ENCODE measurements around the gene RCCD1. TPM values are rescaled to one million over a fixed set of nuclear protein-coding genes. Genes with fewer than 3 reads are reported as not detected.
"Not testable (repeated sequence)": the region's sequence is repeated elsewhere in the genome, so short reads cannot be mapped to it uniquely, and the experiment has no call there.

The RCCD1 gene
- total RNA-seq, 1 experiment from 2014 or later, result 51.5 TPM

DNA sequence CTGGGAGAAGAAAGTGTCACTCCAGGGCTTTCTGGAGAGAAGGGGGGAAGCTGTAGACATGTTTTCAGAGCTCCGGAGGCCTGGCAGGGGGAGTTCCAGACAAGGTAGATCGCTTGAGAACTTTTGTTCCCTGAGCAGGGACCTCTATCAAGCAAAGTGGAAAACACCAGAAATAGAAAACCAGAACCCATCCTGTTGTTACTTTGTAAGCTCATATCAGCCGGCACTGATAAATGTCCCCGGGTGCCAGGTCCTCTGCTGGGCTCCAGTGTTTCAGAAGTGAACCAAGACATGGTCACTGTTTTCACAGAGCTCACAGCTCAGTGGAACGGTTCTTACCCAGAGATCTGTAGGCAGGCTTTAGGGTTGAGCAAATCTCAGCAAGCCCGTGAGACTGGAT is 35.8 kb upstream of the RCCD1 start:
- no peak overlapping the region for H3K27ac ChIP-seq
- H3K79me2 ChIP-seq (ENCODE audit: low read depth), result no peaks in the 10 kb centered on the region
- BruUV-seq (replicated peaks), result no TSS peak
- no peak overlapping the region for H3K4me3 ChIP-seq
- ChIA-PET CTCF (interaction anchor here (0.6 to 0.7 kb wide), 2 partner anchors 9 to 11 kb away, joined by 3 to 7 read pairs; no protein-coding TSS in a partner anchor), POLR2A (ENCODE audit: unreplicated experiment) (no interaction called here)
- intact Hi-C loops (cut with micrococcal nuclease; ENCODE audit: unreplicated experiment), result no loop called here
- no peaks in the 10 kb centered on the region for H3K9me2 ChIP-seq (ENCODE audit: insufficient read depth)
- H3K9me3 ChIP-seq (ENCODE audit: insufficient read depth, low read depth), result no peaks in the 10 kb centered on the region
- no peaks in the 10 kb centered on the region for H3F3A ChIP-seq (ENCODE audit: insufficient read depth, low read depth)
- no peaks in the 10 kb centered on the region for H3K27me3 ChIP-seq (ENCODE audit: insufficient read depth, low read depth)
- no peak for TF ChIP-seq EZH2 (IDR thresholded peaks at IDR 0.05; ENCODE audit: low read depth)
- TF ChIP-seq, protein P1, sequence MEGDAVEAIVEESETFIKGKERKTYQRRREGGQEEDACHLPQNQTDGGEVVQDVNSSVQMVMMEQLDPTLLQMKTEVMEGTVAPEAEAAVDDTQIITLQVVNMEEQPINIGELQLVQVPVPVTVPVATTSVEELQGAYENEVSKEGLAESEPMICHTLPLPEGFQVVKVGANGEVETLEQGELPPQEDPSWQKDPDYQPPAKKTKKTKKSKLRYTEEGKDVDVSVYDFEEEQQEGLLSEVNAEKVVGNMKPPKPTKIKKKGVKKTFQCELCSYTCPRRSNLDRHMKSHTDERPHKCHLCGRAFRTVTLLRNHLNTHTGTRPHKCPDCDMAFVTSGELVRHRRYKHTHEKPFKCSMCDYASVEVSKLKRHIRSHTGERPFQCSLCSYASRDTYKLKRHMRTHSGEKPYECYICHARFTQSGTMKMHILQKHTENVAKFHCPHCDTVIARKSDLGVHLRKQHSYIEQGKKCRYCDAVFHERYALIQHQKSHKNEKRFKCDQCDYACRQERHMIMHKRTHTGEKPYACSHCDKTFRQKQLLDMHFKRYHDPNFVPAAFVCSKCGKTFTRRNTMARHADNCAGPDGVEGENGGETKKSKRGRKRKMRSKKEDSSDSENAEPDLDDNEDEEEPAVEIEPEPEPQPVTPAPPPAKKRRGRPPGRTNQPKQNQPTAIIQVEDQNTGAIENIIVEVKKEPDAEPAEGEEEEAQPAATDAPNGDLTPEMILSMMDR (conservative IDR thresholded peaks at IDR 0.05), result no peak
- no peaks in the 10 kb centered on the region for H3K4me1 ChIP-seq (replicated peaks; ENCODE audit: insufficient read depth)
- H3K36me3 ChIP-seq (ENCODE audit: low read depth), result no peaks in the 10 kb centered on the region
- H2AFZ ChIP-seq, result no peak overlapping the region
- H4K20me1 ChIP-seq (ENCODE audit: insufficient read depth), result no peaks in the 10 kb centered on the region
- H3K4me2 ChIP-seq, result no peak overlapping the region
- DNase-seq, result no peak

DNA sequence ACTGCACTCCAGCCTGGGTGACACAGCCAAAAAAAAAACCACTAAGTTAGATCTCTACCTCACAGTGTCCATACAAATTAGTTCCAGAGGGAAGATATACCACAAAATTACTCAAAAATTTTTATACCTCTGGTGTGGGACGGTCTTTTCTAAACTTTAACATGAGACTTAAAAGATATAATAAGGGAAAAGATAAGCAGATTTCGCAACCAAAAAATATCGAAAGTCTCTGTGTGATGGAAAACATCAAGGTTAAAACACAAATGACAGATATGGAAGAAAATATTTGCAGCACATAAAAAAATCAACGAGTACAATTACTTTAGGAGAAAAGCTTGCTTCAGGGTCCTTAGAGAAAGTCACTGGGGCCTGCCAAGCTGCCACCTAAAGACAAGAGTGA is 32.8 kb upstream of the RCCD1 start:
- no TSS peak for BruUV-seq (replicated peaks)
- POLR2A ChIA-PET (ENCODE audit: unreplicated experiment), result no interaction called here
- Histone ChIP-seq H3K36me3 (ENCODE audit: low read depth) (no peaks in the 10 kb centered on the region), H3K4me3 (no peak overlapping the region), H3K9me2 (ENCODE audit: insufficient read depth) (no peaks in the 10 kb centered on the region), H3K27ac (no peak overlapping the region), H3K79me2 (ENCODE audit: low read depth) (no peaks in the 10 kb centered on the region), H4K20me1 (ENCODE audit: insufficient read depth) (no peaks in the 10 kb centered on the region), H3K27me3 (ENCODE audit: insufficient read depth, low read depth) (no peaks in the 10 kb centered on the region), H2AFZ (no peak overlapping the region), H3F3A (ENCODE audit: insufficient read depth, low read depth) (no peaks in the 10 kb centered on the region), H3K4me1 (replicated peaks; ENCODE audit: insufficient read depth) (no peaks in the 10 kb centered on the region), H3K4me2 (no peak overlapping the region), H3K9me3 (ENCODE audit: insufficient read depth, low read depth) (no peaks in the 10 kb centered on the region)
- TF ChIP-seq, protein P1 (conservative IDR thresholded peaks at IDR 0.05), result no peak
- no peak for TF ChIP-seq EZH2 (IDR thresholded peaks at IDR 0.05; ENCODE audit: low read depth)
- CTCF ChIA-PET, result interaction anchor here (0.7 kb wide), 1 partner anchor 10 kb away, joined by 3 read pairs; no protein-coding TSS in a partner anchor
- no peak for DNase-seq
- intact Hi-C loops (cut with micrococcal nuclease; ENCODE audit: unreplicated experiment), result no loop called here

DNA sequence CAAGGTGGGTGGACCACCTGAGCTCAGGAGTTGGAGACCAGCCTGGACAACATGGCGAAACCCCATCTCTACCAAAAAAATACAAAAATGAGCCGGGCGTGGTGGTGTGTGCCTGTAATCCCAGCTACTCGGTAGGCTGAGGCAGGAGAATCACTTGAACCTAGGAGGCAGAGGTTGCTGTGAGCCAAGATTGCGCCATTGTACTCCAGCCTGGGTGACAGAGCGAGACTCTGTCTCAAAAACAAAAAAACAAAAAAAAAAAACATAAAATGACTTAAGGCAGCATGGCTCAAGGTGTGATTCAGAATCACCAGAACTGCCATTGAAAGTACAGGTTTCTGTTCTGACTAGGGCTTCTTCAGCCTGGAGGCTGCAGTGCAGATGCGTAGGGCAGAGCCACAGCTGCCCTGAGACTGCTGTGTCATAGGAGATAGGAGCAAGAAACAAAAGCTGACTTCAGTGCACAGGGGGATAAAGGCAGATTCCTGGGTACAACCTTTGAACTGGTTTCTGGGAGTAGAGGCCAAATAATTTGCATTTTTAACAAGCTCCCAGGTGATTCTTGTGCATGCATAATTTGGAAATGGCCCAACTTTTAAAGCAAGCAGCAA is 31.9 kb upstream of the RCCD1 start:
- H3K79me2 ChIP-seq (ENCODE audit: low read depth); H3K4me2 ChIP-seq; BruUV-seq (replicated peaks); H3K9me3 ChIP-seq (ENCODE audit: insufficient read depth, low read depth); H3K4me3 ChIP-seq; DNase-seq; H2AFZ ChIP-seq; H4K20me1 ChIP-seq (ENCODE audit: insufficient read depth); H3K4me1 ChIP-seq (replicated peaks; ENCODE audit: insufficient read depth); H3K36me3 ChIP-seq (ENCODE audit: low read depth); H3K9me2 ChIP-seq (ENCODE audit: insufficient read depth); H3K27ac ChIP-seq; H3K27me3 ChIP-seq (ENCODE audit: insufficient read depth, low read depth); CTCF ChIA-PET; intact Hi-C loops (cut with micrococcal nuclease; ENCODE audit: unreplicated experiment); POLR2A ChIA-PET (ENCODE audit: unreplicated experiment); H3F3A ChIP-seq (ENCODE audit: insufficient read depth, low read depth): not testable (repeated sequence)

DNA sequence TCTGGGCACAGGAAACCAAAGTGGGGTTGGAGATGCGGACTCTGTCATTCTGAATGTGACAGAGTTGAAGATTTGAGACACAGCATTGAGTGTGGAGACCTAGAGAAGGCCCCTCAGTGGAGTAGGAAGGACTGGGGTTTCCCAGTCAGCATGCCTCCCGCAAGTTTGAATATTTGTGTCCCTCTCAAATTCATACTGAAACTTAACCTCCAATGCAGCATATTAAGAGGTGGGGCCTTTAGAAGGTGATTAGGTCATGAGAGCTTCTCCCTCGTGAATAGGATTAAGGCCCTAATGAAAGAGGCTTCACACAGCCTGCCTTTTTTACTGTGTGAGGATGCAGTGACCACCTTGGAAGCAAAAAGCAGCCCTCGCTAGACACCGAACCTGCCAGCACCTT is 30.3 kb upstream of the RCCD1 start:
- TF ChIP-seq, protein P1 (conservative IDR thresholded peaks at IDR 0.05), result no peak
- no peak for TF ChIP-seq EZH2 (IDR thresholded peaks at IDR 0.05; ENCODE audit: low read depth)

DNA sequence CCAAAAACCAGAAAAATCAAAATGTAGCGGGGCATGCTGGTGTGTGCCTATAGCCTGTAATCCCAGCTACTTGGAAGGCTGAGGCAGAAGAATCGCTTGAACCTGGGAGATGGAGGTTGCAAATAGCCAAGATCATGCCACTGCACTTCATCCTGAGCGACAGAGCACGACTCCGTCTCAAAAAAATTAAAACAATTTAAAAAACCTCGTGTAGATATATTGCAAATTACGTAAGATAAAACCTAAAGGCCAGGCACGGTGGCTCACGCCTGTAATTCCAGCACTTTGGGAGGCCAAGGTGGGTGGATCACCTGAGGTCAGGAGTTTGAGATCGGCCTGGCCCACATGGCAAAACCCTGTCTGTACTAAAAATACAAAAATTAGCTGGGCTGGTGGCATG is 27.9 kb upstream of the RCCD1 start:
- H3K27ac ChIP-seq; H3K4me3 ChIP-seq; H3K27me3 ChIP-seq (ENCODE audit: insufficient read depth, low read depth); H3K36me3 ChIP-seq (ENCODE audit: low read depth); POLR2A ChIA-PET (ENCODE audit: unreplicated experiment); H3K4me2 ChIP-seq; BruUV-seq (replicated peaks); H4K20me1 ChIP-seq (ENCODE audit: insufficient read depth); DNase-seq; intact Hi-C loops (cut with micrococcal nuclease; ENCODE audit: unreplicated experiment); H2AFZ ChIP-seq; H3F3A ChIP-seq (ENCODE audit: insufficient read depth, low read depth); H3K79me2 ChIP-seq (ENCODE audit: low read depth); H3K9me2 ChIP-seq (ENCODE audit: insufficient read depth); H3K9me3 ChIP-seq (ENCODE audit: insufficient read depth, low read depth): not testable (repeated sequence)
- peaks cover 25% of the 10 kb centered on the region for H3K4me1 ChIP-seq (replicated peaks; ENCODE audit: insufficient read depth)
- CTCF ChIA-PET, result interaction anchor here (0.6 to 0.7 kb wide), 2 partner anchors 27 to 278 kb away, joined by 3 read pairs; no protein-coding TSS in a partner anchor

More for the DNA sequence above, 30.3 kb upstream of the RCCD1 start:
- Histone ChIP-seq H3K4me1 (replicated peaks; ENCODE audit: insufficient read depth) (peaks cover 10% of the 10 kb centered on the region), H3K27ac (no peak overlapping the region), H3K27me3 (ENCODE audit: insufficient read depth, low read depth) (no peaks in the 10 kb centered on the region), H2AFZ (no peak overlapping the region), H3K9me2 (ENCODE audit: insufficient read depth) (no peaks in the 10 kb centered on the region), H3K36me3 (ENCODE audit: low read depth) (no peaks in the 10 kb centered on the region), H3K4me2 (no peak overlapping the region), H3F3A (ENCODE audit: insufficient read depth, low read depth) (no peaks in the 10 kb centered on the region; the same call in 1 of the 2 replicates), H4K20me1 (ENCODE audit: insufficient read depth) (no peaks in the 10 kb centered on the region), H3K4me3 (no peak overlapping the region), H3K79me2 (ENCODE audit: low read depth) (no peaks in the 10 kb centered on the region), H3K9me3 (ENCODE audit: insufficient read depth, low read depth) (no peaks in the 10 kb centered on the region)
- CTCF ChIA-PET, result no interaction called here
- no peak for DNase-seq
- intact Hi-C loops (cut with micrococcal nuclease; ENCODE audit: unreplicated experiment), result no loop called here
- no TSS peak for BruUV-seq (replicated peaks)
- POLR2A ChIA-PET (ENCODE audit: unreplicated experiment), result no interaction called here

Measured in PC-9 (cell line).